HG03378 (cell line): ENCODE data around the gene CRYBG2.

ENCODE experiments used
- ATAC-seq: cut with Tn5 transposase; IDR thresholded peaks from one replicate; pipeline ENCODE4 v1.9.1; 2021; ENCODE audit warnings: mild to moderate bottlenecking, moderate library complexity; ENCODE audit not compliant: unreplicated experiment

The CRYBG2 gene

GRCh38 chr1:26282401-26282918, 71.5 kb downstream of the CRYBG2 start:
- no peak for ATAC-seq

- ATAC-seq: no peak
These were observed 72.0 kb downstream of the CRYBG2 start for GRCh38 chr1:26281971-26282370.

GRCh38 chr1:26281091-26281958, 72.6 kb downstream of the CRYBG2 start:
- ATAC-seq: no peak

GRCh38 chr1:26280333-26281042, 73.4 kb downstream of the CRYBG2 start:
- no peak for ATAC-seq

GRCh38 chr1:26279456-26280332, 74.2 kb downstream of the CRYBG2 start, which contains the start of gene SH3BGRL3:
SH3BGRL3 (plus strand) TSS chr1:26280086; CDS start chr1:26280156, 70 bp downstream.
- ATAC-seq: no peak

- no peak for ATAC-seq
These were observed 75.0 kb downstream of the CRYBG2 start for GRCh38 chr1:26278724-26279455.

GRCh38 chr1:26278303-26278702, 75.6 kb downstream of the CRYBG2 start:
- ATAC-seq: no peak

GRCh38 chr1:26277719-26278118, 76.2 kb downstream of the CRYBG2 start:
- ATAC-seq: no peak

GRCh38 chr1:26277261-26277661, 76.7 kb downstream of the CRYBG2 start:
- ATAC-seq: no peak

GRCh38 chr1:26276432-26276838, 77.5 kb downstream of the CRYBG2 start:
- no peak for ATAC-seq

GRCh38 chr1:26275580-26276431, 78.1 kb downstream of the CRYBG2 start:
- ATAC-seq: no peak

- no peak for ATAC-seq
These were observed 79.0 kb downstream of the CRYBG2 start for GRCh38 chr1:26274801-26275425.
